Trophoblast cell (in vitro differentiated cells and primary cell): ENCODE measurements around the gene DCLK2.

ENCODE experiments used
- DNase-seq, 2 donors: peaks; one replicate each; pipeline ENCODE4 v3.0.0-alpha.2; 2016
- H2AFZ ChIP-seq: 2 replicates; pipeline ENCODE4 v1.6.1; 2013; ENCODE audit warnings: low read length, moderate library complexity, mild to moderate bottlenecking; ENCODE audit not compliant: insufficient read depth, poor library complexity
- H2AK5ac ChIP-seq: 2 replicates; pipeline ENCODE4 v1.6.1; 2013; ENCODE audit warnings: mild to moderate bottlenecking, low read length
- H2BK120ac ChIP-seq: 2 replicates; pipeline ENCODE4 v1.6.1; 2013; ENCODE audit warnings: low read length, mild to moderate bottlenecking, moderate library complexity; ENCODE audit not compliant: insufficient read depth, poor library complexity
- H2BK12ac ChIP-seq: 2 replicates; pipeline ENCODE4 v1.6.1; 2013; ENCODE audit warnings: mild to moderate bottlenecking, low read length, moderate library complexity
- H2BK5ac ChIP-seq: 2 replicates; pipeline ENCODE4 v1.6.1; 2013; ENCODE audit warnings: low read length, low read depth, moderate library complexity, mild to moderate bottlenecking; ENCODE audit not compliant: poor library complexity
- H3K14ac ChIP-seq: 2 replicates; pipeline ENCODE4 v1.6.1; 2013; ENCODE audit warnings: mild to moderate bottlenecking, low read length
- H3K18ac ChIP-seq: 2 replicates; pipeline ENCODE4 v1.6.1; 2013; ENCODE audit warnings: mild to moderate bottlenecking, low read length
- H3K23ac ChIP-seq: 2 replicates; pipeline ENCODE4 v1.6.1; 2013; ENCODE audit warnings: low read length
- H3K27ac ChIP-seq: 2 replicates; pipeline ENCODE4 v1.5.1; 2013; ENCODE audit warnings: low read depth, mild to moderate bottlenecking, inconsistent platforms, low read length, moderate library complexity
- H3K27me3 ChIP-seq: 2 replicates; pipeline ENCODE4 v1.6.1; 2013; ENCODE audit warnings: inconsistent platforms, mild to moderate bottlenecking, low read length, moderate library complexity; ENCODE audit not compliant: insufficient read depth
- H3K36me3 ChIP-seq, 2 experiments: 1 replicate in 1 of 2; 2 replicates in 1 of 2; pipeline ENCODE4 v1.6.1; 2013; ENCODE audit warnings: low read length in 2 of 2, mild to moderate bottlenecking in 2 of 2, moderate library complexity in 1 of 2; ENCODE audit not compliant: insufficient read depth in 2 of 2, control insufficient read depth in 1 of 2
- H3K4ac ChIP-seq: 2 replicates; pipeline ENCODE4 v1.6.1; 2013; ENCODE audit warnings: low read depth, mild to moderate bottlenecking, low read length, moderate library complexity
- H3K4me1 ChIP-seq, 2 experiments: 1 replicate in 1 of 2; 2 replicates in 1 of 2; pipeline ENCODE4 v1.6.1; 2013; ENCODE audit warnings: low read length in 2 of 2, mild to moderate bottlenecking in 2 of 2, moderate library complexity in 1 of 2; ENCODE audit not compliant: insufficient read depth in 2 of 2, control insufficient read depth in 1 of 2
- H3K4me2 ChIP-seq: 2 replicates; pipeline ENCODE4 v1.6.1; 2013; ENCODE audit warnings: inconsistent platforms, mild to moderate bottlenecking, low read length, moderate library complexity
- H3K4me3 ChIP-seq: 2 replicates; pipeline ENCODE4 v1.5.1; 2013; ENCODE audit warnings: mild to moderate bottlenecking, low read depth, low read length, inconsistent platforms
- H3K79me1 ChIP-seq: one replicate; pipeline ENCODE4 v1.6.1; 2013; ENCODE audit warnings: low read length
- H3K79me2 ChIP-seq: 2 replicates; pipeline ENCODE4 v1.6.1; 2013; ENCODE audit warnings: low read length, mild to moderate bottlenecking; ENCODE audit not compliant: control insufficient read depth, insufficient read depth, poor library complexity
- H3K9ac ChIP-seq: 2 replicates; pipeline ENCODE4 v1.6.1; 2013; ENCODE audit warnings: mild to moderate bottlenecking, low read length
- H3K9me3 ChIP-seq: 2 replicates; pipeline ENCODE4 v1.6.1; 2013; ENCODE audit warnings: low read depth, mild to moderate bottlenecking, control low read depth, inconsistent platforms, low read length; ENCODE audit not compliant: insufficient read depth
- H4K12ac ChIP-seq: 2 replicates; pipeline ENCODE4 v1.6.1; 2013; ENCODE audit warnings: low read depth, mild to moderate bottlenecking, low read length, moderate library complexity
- H4K8ac ChIP-seq: 2 replicates; pipeline ENCODE4 v1.6.1; 2013; ENCODE audit warnings: low read depth, mild to moderate bottlenecking, low read length, moderate library complexity
- H4K91ac ChIP-seq: one replicate; pipeline ENCODE4 v1.6.1; 2013; ENCODE audit warnings: low read depth, mild to moderate bottlenecking, low read length, moderate library complexity
- WGBS: extraction: QIAGEN DNeasy Blood & Tissue Kit; methylation state at CpG from one replicate; pipeline ENCODE4 v1.1.7; 2013; ENCODE audit warnings: missing lambda C conversion rate; ENCODE audit not compliant: insufficient read length, insufficient coverage; ENCODE audit errors: extremely low coverage; 5-methylcytosine and 5-hydroxymethylcytosine counted together

Gene DCLK2

DNA sequence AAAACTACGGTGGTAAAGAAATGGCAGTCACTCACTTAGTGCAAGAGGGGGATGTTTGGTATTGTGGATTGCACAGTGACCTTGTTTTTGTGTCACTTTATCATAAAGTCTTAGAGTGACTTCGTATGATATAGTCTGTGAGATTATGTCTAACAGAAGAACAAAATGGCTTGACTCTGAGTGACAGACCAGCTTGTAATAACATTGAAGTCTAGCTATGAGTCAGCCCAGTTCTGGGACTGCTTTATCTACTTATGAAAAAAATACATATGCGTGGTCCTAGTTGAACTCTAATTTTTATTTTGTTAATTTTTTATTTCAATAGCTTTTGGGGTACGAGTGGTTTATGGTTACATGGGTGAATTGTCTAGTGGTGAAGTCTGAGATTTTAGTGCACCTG lies 20.0 kb downstream of the DCLK2 start:
- Histone ChIP-seq H3K4me3 (no peak overlapping the region), H3K9me3 (no peaks in the 10 kb centered on the region), H3K4ac (no peak overlapping the region), H3K9ac (no peak overlapping the region), H3K4me2 (no peak overlapping the region), H3K79me1 (no peaks in the 10 kb centered on the region), H3K18ac (no peak overlapping the region), H3K27me3 (no peaks in the 10 kb centered on the region), H2AFZ (no peak overlapping the region), H4K12ac (no peak overlapping the region), H3K23ac (no peak overlapping the region), H3K14ac (no peak overlapping the region), H3K79me2 (no peaks in the 10 kb centered on the region), H4K8ac (no peak overlapping the region), H3K4me1 (no peaks in the 10 kb centered on the region), H2BK5ac (no peak overlapping the region), H3K36me3 (no peaks in the 10 kb centered on the region), H2BK120ac (no peak overlapping the region), H4K91ac (no peak overlapping the region), H3K27ac (no peak overlapping the region), H2BK12ac (no peak overlapping the region), H2AK5ac (no peak overlapping the region)
- WGBS: no CpG with 5 or more reads among the region's 4 CpGs
- DNase-seq: no peak

DNA sequence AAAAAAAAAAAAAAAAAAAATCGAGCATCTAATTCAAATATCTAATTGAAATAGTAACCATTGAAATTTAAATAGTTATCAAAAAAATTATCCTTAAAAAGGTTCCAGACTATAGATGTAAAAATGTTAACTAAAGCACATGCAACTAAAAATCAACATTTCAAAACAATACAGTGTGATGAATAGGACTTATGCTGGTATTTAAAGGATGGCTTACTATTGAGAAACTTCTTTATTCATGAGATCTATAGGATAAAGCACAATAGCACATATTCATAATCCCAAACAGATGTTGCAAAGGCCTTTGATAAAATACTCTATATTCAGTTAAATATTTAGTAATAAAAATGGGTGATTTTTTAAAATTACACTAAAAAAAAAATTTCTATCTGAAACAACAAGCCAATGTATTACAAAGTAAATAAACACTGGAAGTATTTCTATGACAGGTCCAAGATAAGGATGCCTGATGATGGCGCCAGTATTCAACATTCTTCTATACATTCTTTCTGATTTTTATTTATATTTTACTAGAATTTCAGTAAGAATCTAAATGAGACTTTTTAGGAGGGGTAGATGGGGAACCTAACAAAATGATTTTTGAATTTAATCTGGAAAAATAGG lies 26.3 kb downstream of the DCLK2 start:
- no peaks in the 10 kb centered on the region for H3K4me1 ChIP-seq
- no peak overlapping the region for H4K8ac ChIP-seq
- no peak overlapping the region for H2AK5ac ChIP-seq
- H3K4ac ChIP-seq: no peak overlapping the region
- no peak overlapping the region for H3K9ac ChIP-seq
- no peaks in the 10 kb centered on the region for H3K79me1 ChIP-seq
- peak; percentile 22 to 73 for DNase-seq
- H2BK120ac ChIP-seq: no peak overlapping the region
- H4K91ac ChIP-seq: no peak overlapping the region
- no peaks in the 10 kb centered on the region for H3K36me3 ChIP-seq
- no peak overlapping the region for H4K12ac ChIP-seq
- no peak overlapping the region for H3K4me3 ChIP-seq
- H3K27me3 ChIP-seq: no peaks in the 10 kb centered on the region
- no peak overlapping the region for H3K4me2 ChIP-seq
- no peak overlapping the region for H2BK5ac ChIP-seq
- H3K79me2 ChIP-seq: no peaks in the 10 kb centered on the region
- no peak overlapping the region for H3K14ac ChIP-seq
- H2AFZ ChIP-seq: no peak overlapping the region
- H2BK12ac ChIP-seq: no peak overlapping the region
- WGBS: no CpG with 5 or more reads among the region's 2 CpGs
- no peak overlapping the region for H3K27ac ChIP-seq
- H3K18ac ChIP-seq: no peak overlapping the region
- no peak overlapping the region for H3K23ac ChIP-seq
- H3K9me3 ChIP-seq: no peaks in the 10 kb centered on the region

DNA sequence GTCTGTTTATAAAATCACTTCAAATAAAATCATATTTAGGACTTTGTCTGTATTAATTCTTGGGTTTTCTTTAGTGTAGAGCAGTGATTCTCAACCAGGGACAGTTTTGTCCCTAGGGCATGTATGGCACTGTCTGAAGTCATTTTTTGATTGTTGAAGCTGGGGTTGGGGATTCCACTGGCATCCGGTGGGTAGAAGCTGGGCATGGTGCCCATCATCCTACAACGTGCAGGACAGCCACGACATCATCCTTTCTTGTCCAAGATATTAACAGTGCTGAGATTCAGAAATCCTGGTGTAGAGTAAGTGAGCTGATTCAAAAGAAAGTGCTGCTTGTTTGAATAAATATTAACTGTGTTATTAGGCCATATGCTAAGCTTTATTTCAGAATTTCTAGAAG lies 28.6 kb downstream of the DCLK2 start:
- Histone ChIP-seq H3K36me3 (no peaks in the 10 kb centered on the region), H3K4me3 (no peak overlapping the region), H4K8ac (no peak overlapping the region), H2AK5ac (no peak overlapping the region), H3K18ac (no peak overlapping the region), H3K9ac (no peak overlapping the region), H2BK12ac (no peak overlapping the region), H2BK120ac (no peak overlapping the region), H4K91ac (no peak overlapping the region), H3K4ac (no peak overlapping the region), H3K4me1 (no peaks in the 10 kb centered on the region), H3K27me3 (no peaks in the 10 kb centered on the region), H3K23ac (no peak overlapping the region), H3K27ac (no peak overlapping the region), H3K9me3 (no peaks in the 10 kb centered on the region), H3K79me1 (no peaks in the 10 kb centered on the region), H3K4me2 (no peak overlapping the region), H4K12ac (no peak overlapping the region), H2BK5ac (no peak overlapping the region), H2AFZ (no peak overlapping the region), H3K14ac (no peak overlapping the region), H3K79me2 (no peaks in the 10 kb centered on the region)
- no CpG with 5 or more reads among the region's 3 CpGs for WGBS
- no peak for DNase-seq

DNA sequence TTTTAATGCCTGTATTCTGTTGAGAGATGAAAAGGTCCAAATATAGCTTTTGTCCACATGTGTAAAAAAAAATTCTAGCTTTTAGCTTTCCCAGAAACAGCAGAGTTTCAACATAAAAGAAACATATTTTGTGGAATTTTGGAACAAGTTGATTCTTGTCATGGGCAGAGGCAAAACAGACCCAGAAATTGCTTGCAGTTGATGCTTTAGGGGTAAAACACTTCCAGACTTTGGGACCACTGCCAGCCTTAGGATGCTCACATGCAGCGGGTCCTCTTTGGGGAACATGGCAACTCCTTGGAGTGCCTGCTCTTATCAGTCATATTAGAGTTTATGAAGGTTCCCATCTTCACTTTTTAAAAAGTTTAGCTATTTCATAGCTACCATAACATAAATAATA lies 30.4 kb downstream of the DCLK2 start:
- Histone ChIP-seq H4K12ac (no peak overlapping the region), H3K27ac (no peak overlapping the region), H2BK120ac (no peak overlapping the region), H3K9me3 (no peaks in the 10 kb centered on the region), H3K79me2 (no peaks in the 10 kb centered on the region), H3K4me3 (no peak overlapping the region), H3K79me1 (no peaks in the 10 kb centered on the region), H3K18ac (no peak overlapping the region), H3K9ac (no peak overlapping the region), H4K8ac (no peak overlapping the region), H3K4ac (no peak overlapping the region), H2BK5ac (no peak overlapping the region), H3K36me3 (no peaks in the 10 kb centered on the region), H3K27me3 (no peaks in the 10 kb centered on the region), H2AFZ (no peak overlapping the region), H4K91ac (no peak overlapping the region), H2AK5ac (no peak overlapping the region), H3K4me1 (no peaks in the 10 kb centered on the region), H3K14ac (no peak overlapping the region), H3K4me2 (no peak overlapping the region), H3K23ac (no peak overlapping the region), H2BK12ac (no peak overlapping the region)
- no peak for DNase-seq
- WGBS: no CpG with 5 or more reads among the region's 1 CpG
